Adipocyte (in vitro differentiated cells): ENCODE data around the gene GRIA4.

Experiments used
- DNase-seq: peaks from one replicate; pipeline ENCODE4 v3.0.0-alpha.2; 2015; ENCODE audit warnings: low read depth
- H3K27me3 ChIP-seq: replicated peaks from 2 replicates; pipeline ENCODE4 v1.7.0; 2013; ENCODE audit warnings: mild to moderate bottlenecking, low read length, moderate library complexity; ENCODE audit not compliant: control insufficient read depth, insufficient read depth
- H3K36me3 ChIP-seq: 2 replicates; pipeline ENCODE4 v1.7.0; 2013; ENCODE audit warnings: low read length, mild to moderate bottlenecking, moderate library complexity; ENCODE audit not compliant: control insufficient read depth, insufficient read depth, severe bottlenecking
- H3K4me1 ChIP-seq: 2 replicates; pipeline ENCODE4 v1.7.0; 2013; ENCODE audit warnings: mild to moderate bottlenecking, low read length, moderate library complexity; ENCODE audit not compliant: control insufficient read depth, insufficient read depth
- H3K4me3 ChIP-seq: 2 replicates; pipeline ENCODE4 v1.7.0; 2013; ENCODE audit warnings: mild to moderate bottlenecking, low read length, moderate library complexity
- H3K9ac ChIP-seq: 2 replicates; pipeline ENCODE4 v1.7.0; 2013; ENCODE audit warnings: mild to moderate bottlenecking, low read length, moderate library complexity
- H3K9me3 ChIP-seq: 2 replicates; pipeline ENCODE4 v1.7.0; 2013; ENCODE audit warnings: mild to moderate bottlenecking, low read length, moderate library complexity; ENCODE audit not compliant: control insufficient read depth

Gene GRIA4

DNA sequence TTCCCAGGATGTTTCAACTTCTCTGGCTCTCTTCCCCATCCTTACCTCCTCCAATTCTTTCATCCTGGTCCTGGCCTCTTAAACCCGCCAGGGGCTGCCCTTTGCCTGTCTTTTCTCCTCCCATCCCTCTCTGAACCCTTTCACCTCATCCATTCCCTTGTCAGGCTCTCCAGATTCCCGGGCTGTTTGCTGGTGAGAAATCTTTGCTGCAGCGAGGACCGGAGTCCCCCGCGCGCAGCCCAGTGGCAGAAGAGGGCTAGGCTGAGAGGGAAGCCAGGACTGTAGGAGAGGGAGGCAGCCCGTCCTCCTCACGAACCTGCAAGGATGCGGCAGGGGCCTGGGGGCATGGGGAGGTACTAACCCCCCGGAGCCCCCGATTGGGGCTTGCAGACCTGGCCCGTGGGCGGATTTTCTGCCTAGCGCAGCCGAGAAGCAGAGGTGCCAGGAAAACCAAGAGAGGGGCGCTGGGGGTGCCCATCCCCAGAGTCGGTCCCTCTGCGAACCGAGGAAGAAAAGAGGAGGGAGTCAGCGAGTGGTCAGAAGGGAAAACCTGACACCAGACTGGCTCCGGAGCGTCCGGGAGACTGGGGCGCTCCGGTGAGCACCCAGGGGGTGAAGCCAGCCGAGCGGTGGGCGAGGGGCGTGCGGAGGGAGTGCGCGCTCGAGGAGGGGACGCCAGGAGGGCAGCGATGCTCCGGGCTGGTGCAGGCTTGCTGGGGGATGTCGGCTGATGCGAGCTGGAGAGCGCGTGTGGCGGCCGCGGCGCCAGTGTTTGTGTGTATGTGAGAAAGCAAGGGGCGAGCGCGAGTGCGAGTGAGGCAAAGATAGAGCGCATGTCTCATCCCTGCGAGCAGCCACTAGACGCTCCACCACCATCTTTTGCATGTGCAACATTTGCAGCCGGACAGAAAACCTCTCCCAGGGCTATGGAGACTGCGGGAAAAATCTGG is at the start of gene GRIA4:
TSS of gene GRIA4 (plus strand) at position 242 of the 950 bp plus-strand sequence. CDS start 925 bp downstream, outside the sequence.
- peak within 1 kb of the TSS; percentile 72 for H3K4me3 ChIP-seq
- no peaks in the 10 kb centered on the region for H3K36me3 ChIP-seq
- no peaks in the 10 kb centered on the region for H3K9me3 ChIP-seq
- H3K9ac ChIP-seq = no peak within 1 kb of the TSS
- peak; percentile 72 for DNase-seq
- H3K4me1 ChIP-seq = peaks cover 11% of the 10 kb centered on the region
- H3K27me3 ChIP-seq = peaks cover 44% of the 10 kb centered on the region

DNA sequence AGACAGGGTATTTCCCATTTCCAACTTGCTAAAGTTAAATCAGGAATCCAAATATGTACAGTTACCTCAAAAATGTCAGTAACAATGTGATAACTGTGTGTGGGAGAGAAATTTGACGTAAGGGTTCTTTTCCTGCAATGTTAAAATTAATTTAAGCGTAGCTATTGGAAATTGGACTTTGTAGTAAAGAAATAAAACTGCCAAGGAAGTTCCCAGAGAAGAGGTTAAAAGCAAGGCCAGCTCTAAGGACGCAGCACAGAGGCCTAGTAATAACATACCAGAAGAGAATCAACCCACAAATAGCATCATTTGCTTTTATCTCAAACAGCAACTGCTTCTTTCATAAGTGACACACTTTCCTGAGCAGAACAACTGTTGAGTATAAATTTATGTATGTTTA is 36.8 kb upstream of the GRIA4 start:
- H3K9me3 ChIP-seq = no peaks in the 10 kb centered on the region
- no peak overlapping the region for H3K9ac ChIP-seq
- H3K36me3 ChIP-seq = no peaks in the 10 kb centered on the region
- H3K4me3 ChIP-seq = no peak overlapping the region
- H3K27me3 ChIP-seq = no peaks in the 10 kb centered on the region
- DNase-seq = no peak
- H3K4me1 ChIP-seq = no peaks in the 10 kb centered on the region

DNA sequence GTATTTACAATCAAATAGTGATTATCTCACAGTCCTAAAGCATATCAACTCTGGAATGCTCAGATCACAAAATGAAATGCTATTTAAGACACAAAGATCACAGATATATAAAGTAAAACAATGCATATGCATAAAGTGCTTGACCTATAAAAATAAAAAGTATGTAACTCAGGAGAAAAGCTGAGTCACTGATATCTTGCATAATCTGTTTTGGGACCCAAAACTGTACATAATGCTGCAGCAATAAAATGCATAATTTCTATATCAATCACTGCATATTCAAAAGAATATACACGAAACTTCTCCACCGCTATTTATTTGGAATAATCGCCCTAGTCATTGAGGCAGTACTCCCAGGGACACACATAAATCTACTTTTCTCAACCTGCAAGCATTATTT is 34.9 kb upstream of the GRIA4 start:
- H3K27me3 ChIP-seq = no peaks in the 10 kb centered on the region

DNA sequence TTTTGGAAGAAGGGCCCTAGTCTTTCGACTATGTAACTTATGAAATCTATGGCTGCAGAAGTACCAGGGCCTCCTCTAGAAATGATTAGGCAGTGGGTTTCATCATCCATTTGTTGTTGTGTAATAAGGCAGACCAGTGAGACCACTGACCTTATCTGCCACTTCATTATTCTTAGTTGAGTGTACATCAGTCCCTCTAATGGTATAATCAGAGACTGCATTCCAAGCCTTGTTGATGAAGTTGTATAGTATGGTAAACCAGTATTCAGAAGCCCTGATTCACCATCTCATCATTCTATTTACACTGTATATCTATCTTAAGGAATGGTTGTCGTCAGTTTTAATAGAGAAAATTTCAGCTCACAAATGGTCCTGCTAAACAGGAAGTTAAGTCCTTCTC is 32.2 kb upstream of the GRIA4 start:
- peak; percentile 38 for DNase-seq
- Histone ChIP-seq H3K9ac (no peak overlapping the region), H3K4me3 (no peak overlapping the region), H3K36me3 (no peaks in the 10 kb centered on the region), H3K4me1 (no peaks in the 10 kb centered on the region), H3K9me3 (peaks cover 2% of the 10 kb centered on the region), H3K27me3 (no peaks in the 10 kb centered on the region)

More for the DNA sequence above, 34.9 kb upstream of the GRIA4 start:
- H3K9me3 ChIP-seq = no peaks in the 10 kb centered on the region
- H3K9ac ChIP-seq = no peak overlapping the region
- DNase-seq = peak; percentile 38
- H3K4me1 ChIP-seq = no peaks in the 10 kb centered on the region
- no peak overlapping the region for H3K4me3 ChIP-seq
- H3K36me3 ChIP-seq = no peaks in the 10 kb centered on the region

DNA sequence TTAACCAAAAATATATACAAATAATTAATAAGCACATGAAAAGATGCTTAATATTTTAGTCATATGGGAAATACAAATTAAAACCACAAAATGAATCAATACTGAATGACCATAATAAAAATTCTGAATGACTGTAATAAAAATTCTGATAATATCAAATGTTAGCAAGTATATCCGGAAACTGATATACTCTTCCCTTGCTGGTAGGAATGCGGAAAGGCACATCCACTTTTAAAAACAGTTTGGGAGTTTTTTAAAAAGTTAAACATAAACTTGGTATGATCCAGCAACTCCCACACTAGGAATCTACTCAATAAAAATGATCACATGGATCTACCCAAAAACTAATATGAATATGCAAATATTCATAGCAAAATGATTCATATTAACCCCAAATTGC is 30.8 kb upstream of the GRIA4 start:
- Histone ChIP-seq H3K36me3 (no peaks in the 10 kb centered on the region), H3K4me3 (no peak overlapping the region), H3K27me3 (no peaks in the 10 kb centered on the region), H3K9me3 (peaks cover 2% of the 10 kb centered on the region), H3K9ac (no peak overlapping the region), H3K4me1 (no peaks in the 10 kb centered on the region)
- DNase-seq = no peak

DNA sequence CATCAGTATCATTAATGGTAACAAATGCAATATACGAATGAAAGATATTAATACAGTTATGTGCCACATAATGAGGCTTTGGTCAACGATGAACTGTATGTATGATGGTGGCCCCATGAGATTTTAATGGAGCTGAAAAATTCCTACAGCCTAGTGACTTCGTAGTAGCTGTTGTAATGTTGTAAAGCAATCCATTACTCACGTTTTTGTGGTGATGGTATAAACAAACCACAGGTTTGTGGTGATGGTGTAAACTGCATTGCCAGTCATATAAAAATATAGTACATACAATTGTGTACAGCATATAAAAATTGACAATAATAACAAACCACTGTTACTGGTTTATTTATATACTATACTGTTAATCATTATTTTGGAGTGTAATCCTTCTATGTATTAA is 27.4 kb upstream of the GRIA4 start:
- no peak overlapping the region for H3K4me3 ChIP-seq
- no peak for DNase-seq
- no peaks in the 10 kb centered on the region for H3K4me1 ChIP-seq
- H3K9ac ChIP-seq = no peak overlapping the region
- no peaks in the 10 kb centered on the region for H3K36me3 ChIP-seq
- H3K27me3 ChIP-seq = no peaks in the 10 kb centered on the region
- peaks cover 2% of the 10 kb centered on the region for H3K9me3 ChIP-seq

DNA sequence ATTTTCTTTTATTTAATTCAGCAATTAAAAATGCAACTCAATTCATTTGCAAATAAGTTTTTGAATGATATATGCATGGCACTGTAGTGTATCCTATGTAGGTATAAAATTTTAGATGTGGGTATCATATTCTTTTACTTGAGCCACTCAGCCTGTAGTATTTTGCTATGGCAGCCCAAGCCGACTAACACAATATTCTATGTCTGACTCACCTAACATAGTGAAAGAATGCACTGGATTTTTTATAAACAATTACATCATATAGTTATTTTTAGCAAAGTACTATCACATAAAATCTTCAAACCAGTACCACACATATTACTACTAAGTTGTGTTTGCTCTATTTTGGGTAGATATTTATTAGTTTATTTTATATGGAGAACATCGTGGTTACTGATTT is 21.9 kb upstream of the GRIA4 start:
- no peaks in the 10 kb centered on the region for H3K4me1 ChIP-seq
- peak; percentile 68 for DNase-seq
- H3K36me3 ChIP-seq = no peaks in the 10 kb centered on the region
- no peak overlapping the region for H3K9ac ChIP-seq
- no peaks in the 10 kb centered on the region for H3K27me3 ChIP-seq
- no peaks in the 10 kb centered on the region for H3K9me3 ChIP-seq
- H3K4me3 ChIP-seq = no peak overlapping the region

DNA sequence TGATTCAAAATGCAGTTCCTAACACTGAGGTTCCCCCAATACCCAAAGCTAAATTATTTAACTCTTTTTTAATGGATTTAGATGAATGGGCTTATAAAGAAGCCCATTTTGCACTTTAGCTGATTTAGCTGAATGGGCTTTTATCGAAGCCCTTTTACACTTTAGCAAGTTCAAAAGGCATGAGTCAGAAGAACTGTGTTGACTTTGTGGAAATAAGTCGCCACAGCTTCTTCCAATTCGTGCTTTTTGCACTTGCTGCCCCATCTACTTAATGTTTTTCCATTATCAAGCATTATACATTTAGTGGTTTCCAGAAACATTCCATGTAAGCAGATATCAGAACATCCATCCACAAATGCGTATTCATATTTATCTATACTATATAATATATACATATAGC is 20.5 kb upstream of the GRIA4 start:
- Histone ChIP-seq H3K4me1 (no peaks in the 10 kb centered on the region), H3K9me3 (no peaks in the 10 kb centered on the region), H3K9ac (no peak overlapping the region), H3K4me3 (no peak overlapping the region), H3K36me3 (no peaks in the 10 kb centered on the region), H3K27me3 (no peaks in the 10 kb centered on the region)
- DNase-seq = no peak

DNA sequence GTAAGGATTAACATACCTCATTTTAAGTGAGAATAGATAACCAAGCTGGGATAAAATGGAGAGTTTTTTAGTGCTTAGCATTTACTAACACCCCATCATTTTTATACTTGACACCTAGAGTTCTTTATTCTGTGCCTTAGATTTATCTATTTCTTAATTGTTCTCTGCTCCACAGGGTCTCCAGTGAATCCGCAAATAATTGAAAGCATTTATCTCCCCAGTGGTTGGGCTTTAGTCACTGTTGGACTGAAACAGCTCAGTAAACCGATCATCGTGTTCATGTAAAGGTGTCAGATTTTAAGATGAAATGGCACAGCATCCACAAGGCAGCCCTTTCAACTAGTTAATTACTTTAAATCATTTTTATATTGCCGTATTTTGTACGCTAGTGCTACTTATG is 17.8 kb upstream of the GRIA4 start:
- no peak for DNase-seq
- Histone ChIP-seq H3K9ac (no peak overlapping the region), H3K27me3 (no peaks in the 10 kb centered on the region), H3K9me3 (peaks cover 3% of the 10 kb centered on the region), H3K4me3 (no peak overlapping the region), H3K36me3 (no peaks in the 10 kb centered on the region), H3K4me1 (no peaks in the 10 kb centered on the region)

DNA sequence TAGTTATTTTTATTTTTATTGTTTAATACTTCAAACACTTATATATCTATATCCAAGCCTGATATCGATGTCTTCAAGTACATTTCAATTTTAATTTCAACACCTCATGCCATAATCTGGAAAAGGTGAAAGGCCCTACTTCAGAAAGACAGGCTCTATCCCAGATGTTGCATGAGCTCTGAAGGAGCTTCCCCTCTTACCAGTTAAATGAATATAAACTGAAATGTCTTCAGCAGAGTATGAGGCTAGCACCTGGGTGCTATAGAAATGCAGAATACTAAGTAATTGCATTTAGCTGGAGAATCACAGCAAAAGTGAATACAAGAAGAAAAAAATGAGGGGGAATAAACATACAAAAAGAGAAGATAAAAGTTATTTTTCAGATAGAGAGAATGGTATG is 11.5 kb upstream of the GRIA4 start:
- H3K27me3 ChIP-seq = no peaks in the 10 kb centered on the region
- H3K9me3 ChIP-seq = peaks cover 3% of the 10 kb centered on the region
- no peaks in the 10 kb centered on the region for H3K4me1 ChIP-seq
- no peak overlapping the region for H3K4me3 ChIP-seq
- DNase-seq = no peak
- H3K9ac ChIP-seq = no peak overlapping the region
- H3K36me3 ChIP-seq = no peaks in the 10 kb centered on the region

DNA sequence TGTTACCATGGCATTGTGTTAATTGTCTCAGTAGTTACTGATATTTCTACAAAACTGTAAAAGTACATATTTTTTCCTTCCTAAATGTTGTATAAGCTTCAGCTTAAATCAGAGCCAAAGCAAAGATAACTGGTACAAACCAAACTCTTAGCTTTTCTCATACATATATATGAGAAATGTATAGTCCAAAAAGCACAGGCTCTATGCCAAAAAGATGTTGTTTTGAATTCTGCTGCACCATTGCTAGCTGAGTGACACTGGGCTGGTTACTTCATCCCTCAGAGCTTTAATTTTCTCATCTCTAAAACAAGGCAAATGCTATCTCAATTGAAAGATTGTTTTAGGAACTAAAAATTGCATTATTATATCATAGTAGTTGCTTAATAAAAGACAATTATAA is 6.7 kb upstream of the GRIA4 start:
- H3K4me1 ChIP-seq = no peaks in the 10 kb centered on the region
- H3K9me3 ChIP-seq = no peaks in the 10 kb centered on the region
- H3K27me3 ChIP-seq = no peaks in the 10 kb centered on the region
- no peak overlapping the region for H3K4me3 ChIP-seq
- H3K36me3 ChIP-seq = no peaks in the 10 kb centered on the region
- H3K9ac ChIP-seq = no peak overlapping the region
- DNase-seq = no peak
